ENCODE measurements around the gene MRPL51. TPM values are rescaled to one million over a fixed set of nuclear protein-coding genes. Genes with fewer than 3 reads are reported as not detected.
A peak's percentile ranks its signal among the peaks of the same experiment; 100 is the strongest.

Gene MRPL51
- total and polyA plus RNA-seq, 2 donors (not counting 3 experiments of a cell fraction or from before 2014, with no cell fraction given), result 147 to 273 TPM

DNA sequence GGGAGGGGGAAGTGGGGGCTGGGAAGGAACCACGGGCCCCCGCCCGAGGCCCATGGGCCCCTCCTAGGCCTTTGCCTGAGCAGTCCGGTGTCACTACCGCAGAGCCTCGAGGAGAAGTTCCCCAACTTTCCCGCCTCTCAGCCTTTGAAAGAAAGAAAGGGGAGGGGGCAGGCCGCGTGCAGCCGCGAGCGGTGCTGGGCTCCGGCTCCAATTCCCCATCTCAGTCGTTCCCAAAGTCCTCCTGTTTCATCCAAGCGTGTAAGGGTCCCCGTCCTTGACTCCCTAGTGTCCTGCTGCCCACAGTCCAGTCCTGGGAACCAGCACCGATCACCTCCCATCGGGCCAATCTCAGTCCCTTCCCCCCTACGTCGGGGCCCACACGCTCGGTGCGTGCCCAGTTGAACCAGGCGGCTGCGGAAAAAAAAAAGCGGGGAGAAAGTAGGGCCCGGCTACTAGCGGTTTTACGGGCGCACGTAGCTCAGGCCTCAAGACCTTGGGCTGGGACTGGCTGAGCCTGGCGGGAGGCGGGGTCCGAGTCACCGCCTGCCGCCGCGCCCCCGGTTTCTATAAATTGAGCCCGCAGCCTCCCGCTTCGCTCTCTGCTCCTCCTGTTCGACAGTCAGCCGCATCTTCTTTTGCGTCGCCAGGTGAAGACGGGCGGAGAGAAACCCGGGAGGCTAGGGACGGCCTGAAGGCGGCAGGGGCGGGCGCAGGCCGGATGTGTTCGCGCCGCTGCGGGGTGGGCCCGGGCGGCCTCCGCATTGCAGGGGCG lies 41.0 kb upstream of the MRPL51 start, which contains the start of gene GAPDH:
TSS of gene GAPDH (plus strand) at position 595 of the 772 bp plus-strand sequence. CDS start 316 bp downstream, outside the sequence.
- peak; percentile 100 for TF ChIP-seq POLR2AphosphoS5 (IDR thresholded peaks at IDR 0.05; ENCODE audit: insufficient read depth, low read depth, low read length)
- no peak for TF ChIP-seq JUN (IDR thresholded peaks at IDR 0.05; ENCODE audit: borderline replicate concordance, insufficient read depth, insufficient read length, low read depth)
- TF ChIP-seq, protein P1, sequence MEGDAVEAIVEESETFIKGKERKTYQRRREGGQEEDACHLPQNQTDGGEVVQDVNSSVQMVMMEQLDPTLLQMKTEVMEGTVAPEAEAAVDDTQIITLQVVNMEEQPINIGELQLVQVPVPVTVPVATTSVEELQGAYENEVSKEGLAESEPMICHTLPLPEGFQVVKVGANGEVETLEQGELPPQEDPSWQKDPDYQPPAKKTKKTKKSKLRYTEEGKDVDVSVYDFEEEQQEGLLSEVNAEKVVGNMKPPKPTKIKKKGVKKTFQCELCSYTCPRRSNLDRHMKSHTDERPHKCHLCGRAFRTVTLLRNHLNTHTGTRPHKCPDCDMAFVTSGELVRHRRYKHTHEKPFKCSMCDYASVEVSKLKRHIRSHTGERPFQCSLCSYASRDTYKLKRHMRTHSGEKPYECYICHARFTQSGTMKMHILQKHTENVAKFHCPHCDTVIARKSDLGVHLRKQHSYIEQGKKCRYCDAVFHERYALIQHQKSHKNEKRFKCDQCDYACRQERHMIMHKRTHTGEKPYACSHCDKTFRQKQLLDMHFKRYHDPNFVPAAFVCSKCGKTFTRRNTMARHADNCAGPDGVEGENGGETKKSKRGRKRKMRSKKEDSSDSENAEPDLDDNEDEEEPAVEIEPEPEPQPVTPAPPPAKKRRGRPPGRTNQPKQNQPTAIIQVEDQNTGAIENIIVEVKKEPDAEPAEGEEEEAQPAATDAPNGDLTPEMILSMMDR (IDR thresholded peaks at IDR 0.05; ENCODE audit: extremely low read depth in 1 of 2, insufficient read depth in 1 of 2, low read depth in 1 of 2, low read length in 2 of 2), result no peak
- peak; percentile 25 for TF ChIP-seq FOS (IDR thresholded peaks at IDR 0.05; ENCODE audit: borderline replicate concordance, insufficient read depth, low read length)
- TF ChIP-seq, protein P2, sequence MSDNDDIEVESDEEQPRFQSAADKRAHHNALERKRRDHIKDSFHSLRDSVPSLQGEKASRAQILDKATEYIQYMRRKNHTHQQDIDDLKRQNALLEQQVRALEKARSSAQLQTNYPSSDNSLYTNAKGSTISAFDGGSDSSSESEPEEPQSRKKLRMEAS (IDR thresholded peaks at IDR 0.05; ENCODE audit: insufficient read depth, insufficient read length), result peak; percentile 36
- peak; percentile 99 for TF ChIP-seq POLR2A (IDR thresholded peaks at IDR 0.05; ENCODE audit: low read depth, low read length)
- FAIRE-seq, result peak; percentile 96
- dilution Hi-C loops (cut with MboI; ENCODE audit: extremely low pct_ligation_motif_present, low sequenced_read_pairs), result no loop called here

More for the DNA sequence above, 41.0 kb upstream of the MRPL51 start, which contains the start of gene GAPDH:
- Histone ChIP-seq H3K9me1 (replicated peaks; ENCODE audit: control insufficient read depth, extremely low read depth, insufficient read depth, low read length) (no peaks in the 10 kb centered on the region), H3K4me1 (ENCODE audit: control insufficient read depth, extremely low read depth, insufficient read depth, low read length) (peaks cover 34% of the 10 kb centered on the region), H3K4me3 (replicated peaks in 1 of 3; ENCODE audit: insufficient read depth in 1 of 3, low read depth in 1 of 3, low read length in 3 of 3) (peak within 1 kb of the TSS; percentile 68 to 70 (median 68)), H3K27me3 (ENCODE audit: control insufficient read depth in 2 of 2, insufficient read depth in 2 of 2, low read length in 2 of 2) (no peaks in the 10 kb centered on the region), H3K36me3 (ENCODE audit: control insufficient read depth in 2 of 2, extremely low read depth in 1 of 2, insufficient read depth in 2 of 2, low read length in 2 of 2) (peaks cover 25 to 39% of the 10 kb centered on the region in 2 experiments), H3K4me2 (ENCODE audit: insufficient read depth, low read length) (peak within 1 kb of the TSS; percentile 60), H4K20me1 (replicated peaks; ENCODE audit: control insufficient read depth, extremely low read depth, insufficient read depth, low read length) (no peaks in the 10 kb centered on the region), H3K27ac (ENCODE audit: insufficient read depth, low read depth, low read length) (peak within 1 kb of the TSS; percentile 73), H2AFZ (ENCODE audit: low read depth, low read length) (peak within 1 kb of the TSS; percentile 61), H3K9ac (replicated peaks; ENCODE audit: extremely low read depth, insufficient read depth, low read length) (peak within 1 kb of the TSS; percentile 96), H3K9me3 (replicated peaks; ENCODE audit: control insufficient read depth, insufficient read depth, low read length) (no peaks in the 10 kb centered on the region), H3K79me2 (ENCODE audit: control insufficient read depth, insufficient read depth, low read length) (peaks cover 31% of the 10 kb centered on the region)
- ChIA-PET CTCF (interaction anchor here (0.5 to 1.1 kb wide), 6 partner anchors 18 to 110 kb away, joined by 3 to 5 read pairs (median 4); partner anchors contain the start of gene VAMP1), POLR2A (interaction anchor here (0.6 to 2.4 kb wide), 21 partner anchors 10 to 198 kb away, joined by 3 to 25 read pairs (median 5); partner anchors contain the start of genes MRPL51 and VAMP1)
- intact Hi-C loops (cut with micrococcal nuclease), result loop anchor here (1.0 to 2.0 kb wide), 4 partner anchors 21 to 211 kb away; partner anchors contain the start of gene MRPL51
- no TSS peak for BruUV-seq (replicated peaks)
- peak; percentile 95 for DNase-seq (ENCODE audit: low read depth, low spot score)

Measured in endothelial cell of umbilical vein (primary cell).